Trophoblast cell (in vitro differentiated cells and primary cell): Measurements from ENCODE around the gene RBM26.

ENCODE experiments used
- DNase-seq, 2 donors: peaks; one replicate each; pipeline ENCODE4 v3.0.0-alpha.2; 2016
- H2AFZ ChIP-seq: 2 replicates; pipeline ENCODE4 v1.6.1; 2013; ENCODE audit warnings: low read length, moderate library complexity, mild to moderate bottlenecking; ENCODE audit not compliant: insufficient read depth, poor library complexity
- H2AK5ac ChIP-seq: 2 replicates; pipeline ENCODE4 v1.6.1; 2013; ENCODE audit warnings: mild to moderate bottlenecking, low read length
- H2BK120ac ChIP-seq: 2 replicates; pipeline ENCODE4 v1.6.1; 2013; ENCODE audit warnings: low read length, mild to moderate bottlenecking, moderate library complexity; ENCODE audit not compliant: insufficient read depth, poor library complexity
- H2BK12ac ChIP-seq: 2 replicates; pipeline ENCODE4 v1.6.1; 2013; ENCODE audit warnings: mild to moderate bottlenecking, low read length, moderate library complexity
- H2BK5ac ChIP-seq: 2 replicates; pipeline ENCODE4 v1.6.1; 2013; ENCODE audit warnings: low read length, low read depth, moderate library complexity, mild to moderate bottlenecking; ENCODE audit not compliant: poor library complexity
- H3K14ac ChIP-seq: 2 replicates; pipeline ENCODE4 v1.6.1; 2013; ENCODE audit warnings: mild to moderate bottlenecking, low read length
- H3K18ac ChIP-seq: 2 replicates; pipeline ENCODE4 v1.6.1; 2013; ENCODE audit warnings: mild to moderate bottlenecking, low read length
- H3K23ac ChIP-seq: 2 replicates; pipeline ENCODE4 v1.6.1; 2013; ENCODE audit warnings: low read length
- H3K27ac ChIP-seq: 2 replicates; pipeline ENCODE4 v1.5.1; 2013; ENCODE audit warnings: low read depth, mild to moderate bottlenecking, inconsistent platforms, low read length, moderate library complexity
- H3K27me3 ChIP-seq: 2 replicates; pipeline ENCODE4 v1.6.1; 2013; ENCODE audit warnings: inconsistent platforms, mild to moderate bottlenecking, low read length, moderate library complexity; ENCODE audit not compliant: insufficient read depth
- H3K36me3 ChIP-seq, 2 experiments: 1 replicate in 1 of 2; 2 replicates in 1 of 2; pipeline ENCODE4 v1.6.1; 2013; ENCODE audit warnings: low read length in 2 of 2, mild to moderate bottlenecking in 2 of 2, moderate library complexity in 1 of 2; ENCODE audit not compliant: insufficient read depth in 2 of 2, control insufficient read depth in 1 of 2
- H3K4ac ChIP-seq: 2 replicates; pipeline ENCODE4 v1.6.1; 2013; ENCODE audit warnings: low read depth, mild to moderate bottlenecking, low read length, moderate library complexity
- H3K4me1 ChIP-seq, 2 experiments: 1 replicate in 1 of 2; 2 replicates in 1 of 2; pipeline ENCODE4 v1.6.1; 2013; ENCODE audit warnings: low read length in 2 of 2, mild to moderate bottlenecking in 2 of 2, moderate library complexity in 1 of 2; ENCODE audit not compliant: insufficient read depth in 2 of 2, control insufficient read depth in 1 of 2
- H3K4me2 ChIP-seq: 2 replicates; pipeline ENCODE4 v1.6.1; 2013; ENCODE audit warnings: inconsistent platforms, mild to moderate bottlenecking, low read length, moderate library complexity
- H3K4me3 ChIP-seq: 2 replicates; pipeline ENCODE4 v1.5.1; 2013; ENCODE audit warnings: mild to moderate bottlenecking, low read depth, low read length, inconsistent platforms
- H3K79me1 ChIP-seq: one replicate; pipeline ENCODE4 v1.6.1; 2013; ENCODE audit warnings: low read length
- H3K79me2 ChIP-seq: 2 replicates; pipeline ENCODE4 v1.6.1; 2013; ENCODE audit warnings: low read length, mild to moderate bottlenecking; ENCODE audit not compliant: control insufficient read depth, insufficient read depth, poor library complexity
- H3K9ac ChIP-seq: 2 replicates; pipeline ENCODE4 v1.6.1; 2013; ENCODE audit warnings: mild to moderate bottlenecking, low read length
- H3K9me3 ChIP-seq: 2 replicates; pipeline ENCODE4 v1.6.1; 2013; ENCODE audit warnings: low read depth, mild to moderate bottlenecking, control low read depth, inconsistent platforms, low read length; ENCODE audit not compliant: insufficient read depth
- H4K12ac ChIP-seq: 2 replicates; pipeline ENCODE4 v1.6.1; 2013; ENCODE audit warnings: low read depth, mild to moderate bottlenecking, low read length, moderate library complexity
- H4K8ac ChIP-seq: 2 replicates; pipeline ENCODE4 v1.6.1; 2013; ENCODE audit warnings: low read depth, mild to moderate bottlenecking, low read length, moderate library complexity
- H4K91ac ChIP-seq: one replicate; pipeline ENCODE4 v1.6.1; 2013; ENCODE audit warnings: low read depth, mild to moderate bottlenecking, low read length, moderate library complexity
- WGBS: extraction: QIAGEN DNeasy Blood & Tissue Kit; methylation state at CpG from one replicate; pipeline ENCODE4 v1.1.7; 2013; ENCODE audit warnings: missing lambda C conversion rate; ENCODE audit not compliant: insufficient read length, insufficient coverage; ENCODE audit errors: extremely low coverage; 5-methylcytosine and 5-hydroxymethylcytosine counted together

Gene RBM26

GRCh38 chr13:79289571-79289970, 116.5 kb downstream of the RBM26 start:
- no peak overlapping the region for H2AK5ac ChIP-seq
- no peaks in the 10 kb centered on the region for H3K79me1 ChIP-seq
- no peak overlapping the region for H3K4me3 ChIP-seq
- H3K79me2 ChIP-seq: no peaks in the 10 kb centered on the region
- no peak overlapping the region for H3K27ac ChIP-seq
- no peak overlapping the region for H2BK5ac ChIP-seq
- H4K91ac ChIP-seq: no peak overlapping the region
- no peaks in the 10 kb centered on the region for H3K27me3 ChIP-seq
- no peak overlapping the region for H3K4ac ChIP-seq
- H3K23ac ChIP-seq: no peak overlapping the region
- H3K36me3 ChIP-seq: no peaks in the 10 kb centered on the region
- no peak overlapping the region for H3K14ac ChIP-seq
- H3K9me3 ChIP-seq: no peaks in the 10 kb centered on the region
- H2BK120ac ChIP-seq: no peak overlapping the region
- H3K9ac ChIP-seq: no peak overlapping the region
- H4K8ac ChIP-seq: no peak overlapping the region
- H3K4me1 ChIP-seq: no peaks in the 10 kb centered on the region
- DNase-seq: no peak
- H3K18ac ChIP-seq: no peak overlapping the region
- H4K12ac ChIP-seq: no peak overlapping the region
- no peak overlapping the region for H3K4me2 ChIP-seq
- no peak overlapping the region for H2AFZ ChIP-seq
- H2BK12ac ChIP-seq: no peak overlapping the region

- H2BK5ac ChIP-seq: no peak overlapping the region
- no peak overlapping the region for H3K4ac ChIP-seq
- no peaks in the 10 kb centered on the region for H3K36me3 ChIP-seq
- H4K91ac ChIP-seq: no peak overlapping the region
- no peaks in the 10 kb centered on the region for H3K4me1 ChIP-seq
- H3K79me1 ChIP-seq: no peaks in the 10 kb centered on the region
- H2BK120ac ChIP-seq: no peak overlapping the region
- H3K27me3 ChIP-seq: no peaks in the 10 kb centered on the region
- H2AFZ ChIP-seq: no peak overlapping the region
- H3K27ac ChIP-seq: no peak overlapping the region
- H3K23ac ChIP-seq: no peak overlapping the region
- no peak overlapping the region for H3K14ac ChIP-seq
- WGBS: no CpG with 5 or more reads among the region's 9 CpGs
- no peak overlapping the region for H2AK5ac ChIP-seq
- no peak overlapping the region for H3K4me2 ChIP-seq
- no peaks in the 10 kb centered on the region for H3K9me3 ChIP-seq
- no peak overlapping the region for H3K4me3 ChIP-seq
- H2BK12ac ChIP-seq: no peak overlapping the region
- H3K9ac ChIP-seq: no peak overlapping the region
- no peak overlapping the region for H4K12ac ChIP-seq
- H3K18ac ChIP-seq: no peak overlapping the region
- H3K79me2 ChIP-seq: no peaks in the 10 kb centered on the region
- H4K8ac ChIP-seq: no peak overlapping the region
- DNase-seq: no peak
These were observed 117.9 kb downstream of the RBM26 start for GRCh38 chr13:79287939-79288795.

- Histone ChIP-seq H3K4me2 (no peak overlapping the region), H3K4me3 (no peak overlapping the region), H3K9ac (no peak overlapping the region), H2BK5ac (no peak overlapping the region), H3K27ac (no peak overlapping the region), H3K9me3 (no peaks in the 10 kb centered on the region), H3K27me3 (no peaks in the 10 kb centered on the region), H3K14ac (no peak overlapping the region), H3K23ac (no peak overlapping the region), H3K36me3 (no peaks in the 10 kb centered on the region), H4K8ac (no peak overlapping the region), H2BK12ac (no peak overlapping the region), H2AK5ac (no peak overlapping the region), H4K91ac (no peak overlapping the region), H3K4me1 (no peaks in the 10 kb centered on the region), H3K79me2 (no peaks in the 10 kb centered on the region), H3K79me1 (no peaks in the 10 kb centered on the region), H2BK120ac (no peak overlapping the region), H3K4ac (no peak overlapping the region), H4K12ac (no peak overlapping the region), H3K18ac (no peak overlapping the region), H2AFZ (no peak overlapping the region)
- no CpG with 5 or more reads among the region's 3 CpGs for WGBS
- DNase-seq: no peak
These were observed 120.9 kb downstream of the RBM26 start for GRCh38 chr13:79285159-79285558.

- Histone ChIP-seq H2AFZ (no peak overlapping the region), H4K91ac (no peak overlapping the region), H3K9me3 (no peaks in the 10 kb centered on the region), H3K36me3 (no peaks in the 10 kb centered on the region), H3K23ac (no peak overlapping the region), H3K14ac (no peak overlapping the region), H3K4me1 (no peaks in the 10 kb centered on the region), H3K4me2 (no peak overlapping the region), H4K12ac (no peak overlapping the region), H3K18ac (no peak overlapping the region), H2BK120ac (no peak overlapping the region), H2BK12ac (no peak overlapping the region), H2AK5ac (no peak overlapping the region), H3K79me2 (no peaks in the 10 kb centered on the region), H3K27ac (no peak overlapping the region), H3K4me3 (no peak overlapping the region), H3K27me3 (no peaks in the 10 kb centered on the region), H4K8ac (no peak overlapping the region), H3K79me1 (no peaks in the 10 kb centered on the region), H3K4ac (no peak overlapping the region), H3K9ac (no peak overlapping the region), H2BK5ac (no peak overlapping the region)
- no peak for DNase-seq
- no CpG with 5 or more reads among the region's 2 CpGs for WGBS
These were observed 122.3 kb downstream of the RBM26 start for GRCh38 chr13:79283742-79284141.
